ENCODE results near the gene IDH2. TPM values are rescaled to one million over a fixed set of nuclear protein-coding genes. Genes with fewer than 3 reads are reported as not detected.
A peak's percentile ranks its signal among the peaks of the same experiment; 100 is the strongest.

Gene IDH2
- total RNA-seq, 1 donor from 2014 or later: 149 TPM

- Mint-ChIP-seq H3K36me3 (ENCODE audit: unreplicated experiment) (no peaks in the 10 kb centered on the region), H3K4me1 (ENCODE audit: low read depth, unreplicated experiment) (peaks cover 27% of the 10 kb centered on the region), H3K4me3 (ENCODE audit: unreplicated experiment) (no peak overlapping the region), H3K27ac (ENCODE audit: unreplicated experiment) (no peak overlapping the region), H3K27me3 (ENCODE audit: unreplicated experiment) (peaks cover 6% of the 10 kb centered on the region), H3K9me3 (ENCODE audit: unreplicated experiment) (peaks cover 15% of the 10 kb centered on the region)
- TF ChIP-seq, protein P1, sequence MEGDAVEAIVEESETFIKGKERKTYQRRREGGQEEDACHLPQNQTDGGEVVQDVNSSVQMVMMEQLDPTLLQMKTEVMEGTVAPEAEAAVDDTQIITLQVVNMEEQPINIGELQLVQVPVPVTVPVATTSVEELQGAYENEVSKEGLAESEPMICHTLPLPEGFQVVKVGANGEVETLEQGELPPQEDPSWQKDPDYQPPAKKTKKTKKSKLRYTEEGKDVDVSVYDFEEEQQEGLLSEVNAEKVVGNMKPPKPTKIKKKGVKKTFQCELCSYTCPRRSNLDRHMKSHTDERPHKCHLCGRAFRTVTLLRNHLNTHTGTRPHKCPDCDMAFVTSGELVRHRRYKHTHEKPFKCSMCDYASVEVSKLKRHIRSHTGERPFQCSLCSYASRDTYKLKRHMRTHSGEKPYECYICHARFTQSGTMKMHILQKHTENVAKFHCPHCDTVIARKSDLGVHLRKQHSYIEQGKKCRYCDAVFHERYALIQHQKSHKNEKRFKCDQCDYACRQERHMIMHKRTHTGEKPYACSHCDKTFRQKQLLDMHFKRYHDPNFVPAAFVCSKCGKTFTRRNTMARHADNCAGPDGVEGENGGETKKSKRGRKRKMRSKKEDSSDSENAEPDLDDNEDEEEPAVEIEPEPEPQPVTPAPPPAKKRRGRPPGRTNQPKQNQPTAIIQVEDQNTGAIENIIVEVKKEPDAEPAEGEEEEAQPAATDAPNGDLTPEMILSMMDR (IDR thresholded peaks at IDR 0.05; ENCODE audit: partially characterized antibody, unreplicated experiment): no peak
- no peak for DNase-seq
These were observed 53.2 kb downstream of the IDH2 start for GRCh38 chr15:90049030-90049429.

GRCh38 chr15:90047956-90048575 lies 54.2 kb downstream of the IDH2 start:
- H3K9me3 Mint-ChIP-seq (ENCODE audit: unreplicated experiment): peaks cover 19% of the 10 kb centered on the region
- no peak overlapping the region for H3K4me3 Mint-ChIP-seq (ENCODE audit: unreplicated experiment)
- no peaks in the 10 kb centered on the region for H3K36me3 Mint-ChIP-seq (ENCODE audit: unreplicated experiment)
- TF ChIP-seq, protein P1 (IDR thresholded peaks at IDR 0.05; ENCODE audit: partially characterized antibody, unreplicated experiment): no peak
- H3K27ac Mint-ChIP-seq (ENCODE audit: unreplicated experiment): no peak overlapping the region
- no peak for DNase-seq
- peaks cover 6% of the 10 kb centered on the region for H3K27me3 Mint-ChIP-seq (ENCODE audit: unreplicated experiment)
- H3K4me1 Mint-ChIP-seq (ENCODE audit: low read depth, unreplicated experiment): peaks cover 30% of the 10 kb centered on the region

- no peak overlapping the region for H3K27ac Mint-ChIP-seq (ENCODE audit: unreplicated experiment)
- no peak overlapping the region for H3K4me3 Mint-ChIP-seq (ENCODE audit: unreplicated experiment)
These were observed 55.3 kb downstream of the IDH2 start for GRCh38 chr15:90046911-90047392.

GRCh38 chr15:90046289-90046688 lies 56.0 kb downstream of the IDH2 start:
- H3K9me3 Mint-ChIP-seq (ENCODE audit: unreplicated experiment): peaks cover 20% of the 10 kb centered on the region

More at GRCh38 chr15:90046911-90047392, 55.3 kb downstream of the IDH2 start:
- Mint-ChIP-seq H3K9me3 (ENCODE audit: unreplicated experiment) (peaks cover 18% of the 10 kb centered on the region), H3K27me3 (ENCODE audit: unreplicated experiment) (peaks cover 6% of the 10 kb centered on the region), H3K36me3 (ENCODE audit: unreplicated experiment) (no peaks in the 10 kb centered on the region), H3K4me1 (ENCODE audit: low read depth, unreplicated experiment) (peaks cover 39% of the 10 kb centered on the region)
- no peak for DNase-seq
- TF ChIP-seq, protein P1 (IDR thresholded peaks at IDR 0.05; ENCODE audit: partially characterized antibody, unreplicated experiment): no peak

DNA sequence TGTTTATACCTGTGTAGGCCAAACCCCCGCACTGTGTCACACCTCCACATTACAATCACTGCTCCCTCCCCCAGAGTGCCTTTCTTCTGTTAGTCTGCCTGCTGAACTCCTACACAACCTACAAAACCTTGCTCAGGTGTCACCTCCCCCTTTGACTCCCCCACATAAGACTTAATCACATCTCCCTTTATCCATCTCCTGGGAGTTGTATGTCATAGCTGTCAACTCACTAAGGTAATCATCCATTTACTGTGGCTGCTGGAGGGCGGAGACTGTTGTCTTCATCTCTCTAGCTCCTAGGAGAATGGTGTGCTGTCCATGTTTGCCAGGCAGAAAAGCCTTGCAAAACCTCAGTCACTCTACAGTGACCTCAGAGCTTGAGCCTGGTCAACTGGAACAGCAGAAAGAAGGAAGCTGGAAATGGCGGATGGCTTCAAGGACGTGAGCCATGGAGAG lies 57.3 kb downstream of the IDH2 start:
- H3K9me3 Mint-ChIP-seq (ENCODE audit: unreplicated experiment): peaks cover 15% of the 10 kb centered on the region
- H3K36me3 Mint-ChIP-seq (ENCODE audit: unreplicated experiment): no peaks in the 10 kb centered on the region
- TF ChIP-seq, protein P1 (IDR thresholded peaks at IDR 0.05; ENCODE audit: partially characterized antibody, unreplicated experiment): no peak
- peaks cover 46% of the 10 kb centered on the region for H3K4me1 Mint-ChIP-seq (ENCODE audit: low read depth, unreplicated experiment)
- DNase-seq: no peak
- peaks cover 3% of the 10 kb centered on the region for H3K27me3 Mint-ChIP-seq (ENCODE audit: unreplicated experiment)
- peak overlapping the region; percentile 78 for H3K27ac Mint-ChIP-seq (ENCODE audit: unreplicated experiment)
- H3K4me3 Mint-ChIP-seq (ENCODE audit: unreplicated experiment): peak overlapping the region; percentile 50

More at GRCh38 chr15:90046289-90046688, 56.0 kb downstream of the IDH2 start:
- peaks cover 6% of the 10 kb centered on the region for H3K27me3 Mint-ChIP-seq (ENCODE audit: unreplicated experiment)
- TF ChIP-seq, protein P1 (IDR thresholded peaks at IDR 0.05; ENCODE audit: partially characterized antibody, unreplicated experiment): no peak
- H3K36me3 Mint-ChIP-seq (ENCODE audit: unreplicated experiment): no peaks in the 10 kb centered on the region
- H3K27ac Mint-ChIP-seq (ENCODE audit: unreplicated experiment): no peak overlapping the region
- H3K4me1 Mint-ChIP-seq (ENCODE audit: low read depth, unreplicated experiment): peaks cover 40% of the 10 kb centered on the region
- H3K4me3 Mint-ChIP-seq (ENCODE audit: unreplicated experiment): no peak overlapping the region
- no peak for DNase-seq
